ENCODE measurements around the gene ELMO1. TPM values are rescaled to one million over a fixed set of nuclear protein-coding genes. Genes with fewer than 3 reads are reported as not detected.

The ELMO1 gene
- total and polyA plus RNA-seq, 2 of the 13 experiments (the other 11 are each of a cell fraction or from before 2014, with no cell fraction given), result 0.11 to 0.17 TPM

GRCh38 chr7:37031571-37032257, 416.9 kb downstream of the ELMO1 start (continued):
- no peak for TF ChIP-seq ZBTB40 (IDR thresholded peaks at IDR 0.05)
- peak; percentile 38; the same call in 1 of the 2 replicates for TF ChIP-seq ZBTB40 (CRISPR knock-in tag; IDR thresholded peaks at IDR 0.05)
- TF ChIP-seq RARA (CRISPR knock-in tag; IDR thresholded peaks at IDR 0.05), result peak; percentile 56
- 0 out of 2 replicates have a peak, but pooled peaks have one; percentile 12 for TF ChIP-seq HNF4A (CRISPR knock-in tag; IDR thresholded peaks at IDR 0.05)
- TF ChIP-seq KAT8 (CRISPR knock-in tag; IDR thresholded peaks at IDR 0.05), result peak; percentile 55; the same call in 1 of the 2 replicates
- TF ChIP-seq FOXM1 (CRISPR knock-in tag; IDR thresholded peaks at IDR 0.05), result 0 out of 2 replicates have a peak, but pooled peaks have one; percentile 50
- peak; percentile 53 for TF ChIP-seq CREM (IDR thresholded peaks at IDR 0.05)
- no peak for TF ChIP-seq CREM (CRISPR knock-in tag; IDR thresholded peaks at IDR 0.05)
- TF ChIP-seq DNMT3B (CRISPR knock-in tag; conservative IDR thresholded peaks at IDR 0.05), result peak; percentile 95
- peak; percentile 58; the same call in 1 of the 2 replicates for TF ChIP-seq NR2C2 (CRISPR knock-in tag; IDR thresholded peaks at IDR 0.05; ENCODE audit: borderline replicate concordance)
- TF ChIP-seq MTA3 (CRISPR knock-in tag; IDR thresholded peaks at IDR 0.05), result no peak
- no peak for TF ChIP-seq NFE2 (CRISPR knock-in tag; IDR thresholded peaks at IDR 0.05)
- no peak for TF ChIP-seq THAP11 (CRISPR knock-in tag; IDR thresholded peaks at IDR 0.05)
- peak; percentile 68 for TF ChIP-seq IKZF5 (CRISPR knock-in tag; IDR thresholded peaks at IDR 0.05)
- 0 out of 2 replicates have a peak, but pooled peaks have one; percentile 22 for TF ChIP-seq HHEX (CRISPR knock-in tag; IDR thresholded peaks at IDR 0.05)
- no peak for TF ChIP-seq ZNF75D (CRISPR knock-in tag; IDR thresholded peaks at IDR 0.05; ENCODE audit: borderline replicate concordance)
- no peak; the same call in 1 of the 2 replicates for TF ChIP-seq ZNF710 (CRISPR knock-in tag; IDR thresholded peaks at IDR 0.05; ENCODE audit: borderline replicate concordance)
- peak; percentile 60; the same call in 1 of the 2 replicates for TF ChIP-seq NCOA2 (CRISPR knock-in tag; IDR thresholded peaks at IDR 0.05)
- peak; percentile 100 for TF ChIP-seq FOSL2 (CRISPR knock-in tag; IDR thresholded peaks at IDR 0.05)

Data from HepG2 (cell line).